HK-2 (cell line): ENCODE results near the gene DCTN2.
A peak's percentile ranks its signal among the peaks of the same experiment; 100 is the strongest.
"Not testable (repeated sequence)": the region's sequence is repeated elsewhere in the genome, so short reads cannot be mapped to it uniquely, and the experiment has no call there.

Experiments
- DNase-seq: peaks from one replicate; pipeline ENCODE4 v3.0.0-alpha.2; 2018; ENCODE audit not compliant: unreplicated experiment

DCTN2 gene

DNA sequence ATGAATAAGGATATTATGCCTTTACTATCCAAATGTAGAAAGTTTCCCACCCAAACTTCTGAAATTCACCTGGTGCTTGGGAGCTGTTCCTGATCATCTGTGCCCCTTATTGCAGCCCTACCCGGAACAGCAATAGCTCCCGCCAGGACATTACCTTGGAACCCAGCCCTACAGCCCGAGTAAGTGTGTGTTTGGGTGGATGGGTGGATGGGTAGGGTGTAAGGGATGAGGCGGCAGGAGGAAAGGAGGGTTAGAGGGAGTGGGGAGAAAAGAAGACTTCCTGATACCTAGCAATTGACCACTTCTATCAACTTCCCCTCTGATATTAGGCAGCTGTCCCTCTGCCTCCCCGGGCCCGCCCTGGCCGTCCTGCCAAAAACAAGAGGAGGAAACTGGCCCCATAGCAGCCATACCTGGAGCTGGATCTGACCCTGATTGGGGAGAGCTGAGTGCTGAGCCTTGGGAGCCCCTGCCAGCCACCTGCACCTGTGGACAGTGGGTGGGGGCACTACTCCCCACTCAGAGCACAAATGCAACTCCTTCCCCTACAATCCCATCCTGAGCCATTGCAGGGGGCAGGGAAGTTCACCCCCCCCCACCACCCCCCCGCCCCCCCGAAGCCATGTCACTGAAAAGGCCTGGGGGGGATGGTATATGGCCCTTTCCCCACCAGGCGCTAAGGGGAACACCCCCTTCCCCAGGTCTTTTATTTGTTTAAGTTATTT, 18.0 kb downstream of the DCTN2 start:
- DNase-seq, result no peak

DNA sequence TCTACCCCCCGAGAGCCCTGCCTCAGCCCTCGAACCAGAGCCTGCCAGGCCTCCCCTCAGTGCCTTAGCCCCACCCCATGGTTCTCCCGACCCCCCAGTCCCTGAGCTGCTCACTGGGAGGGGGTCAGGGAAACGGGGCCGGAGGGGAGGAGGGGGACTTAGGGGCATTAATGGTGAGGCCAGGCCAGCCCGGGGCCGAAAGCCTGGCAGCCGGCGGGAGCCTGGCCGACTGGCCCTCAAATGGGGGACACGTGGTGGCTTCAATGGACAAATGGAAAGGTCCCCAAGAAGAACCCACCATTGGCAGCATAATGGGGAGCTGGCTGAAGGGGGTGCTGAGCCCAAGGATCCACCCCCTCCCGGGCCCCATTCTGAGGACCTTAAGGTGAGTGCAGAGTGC, 18.8 kb downstream of the DCTN2 start:
- DNase-seq, result no peak

DNA sequence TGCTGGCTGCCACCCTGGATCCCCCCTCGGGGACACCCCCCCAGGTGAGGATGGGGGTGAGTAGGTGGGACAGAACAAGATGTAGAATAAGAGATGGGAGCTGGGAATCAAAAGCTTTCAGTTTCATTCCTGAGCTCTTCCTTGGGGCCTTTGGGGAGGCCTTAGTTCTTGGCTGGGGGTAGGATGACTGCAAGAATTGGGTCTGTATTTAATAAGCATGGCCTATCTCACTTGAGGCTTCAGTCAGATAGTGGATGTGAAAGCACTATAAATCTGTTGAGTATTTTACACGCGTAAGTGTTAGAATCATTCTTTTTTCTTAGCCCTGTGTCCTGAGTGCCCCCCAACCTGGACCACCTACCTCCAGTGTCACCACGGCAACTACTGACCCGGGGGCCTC, 19.8 kb downstream of the DCTN2 start:
- no peak for DNase-seq

DNA sequence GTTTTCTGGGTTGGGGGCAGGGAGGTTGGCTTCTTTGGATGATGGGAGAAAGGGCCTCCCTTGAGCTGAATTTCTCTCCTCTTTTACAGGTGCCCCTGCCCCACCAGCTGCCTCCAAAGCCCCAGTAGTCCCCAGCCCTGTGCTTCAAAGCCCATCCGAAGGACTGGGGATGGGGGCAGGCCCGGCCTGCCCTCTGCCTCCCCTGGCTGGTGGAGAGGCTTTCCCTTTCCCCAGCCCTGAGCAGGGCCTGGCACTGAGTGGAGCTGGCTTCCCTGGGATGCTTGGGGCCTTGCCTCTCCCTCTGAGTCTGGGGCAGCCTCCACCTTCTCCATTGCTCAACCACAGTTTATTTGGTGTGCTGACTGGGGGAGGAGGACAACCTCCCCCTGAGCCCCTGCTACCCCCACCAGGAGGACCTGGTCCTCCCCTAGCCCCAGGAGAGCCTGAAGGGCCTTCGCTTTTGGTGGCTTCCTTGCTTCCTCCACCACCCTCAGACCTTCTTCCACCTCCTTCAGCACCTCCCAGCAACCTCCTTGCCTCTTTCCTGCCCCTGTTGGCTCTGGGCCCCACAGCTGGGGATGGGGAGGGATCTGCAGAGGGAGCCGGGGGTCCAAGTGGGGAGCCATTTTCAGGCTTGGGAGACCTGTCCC, 20.4 kb downstream of the DCTN2 start:
- DNase-seq, result no peak

DNA sequence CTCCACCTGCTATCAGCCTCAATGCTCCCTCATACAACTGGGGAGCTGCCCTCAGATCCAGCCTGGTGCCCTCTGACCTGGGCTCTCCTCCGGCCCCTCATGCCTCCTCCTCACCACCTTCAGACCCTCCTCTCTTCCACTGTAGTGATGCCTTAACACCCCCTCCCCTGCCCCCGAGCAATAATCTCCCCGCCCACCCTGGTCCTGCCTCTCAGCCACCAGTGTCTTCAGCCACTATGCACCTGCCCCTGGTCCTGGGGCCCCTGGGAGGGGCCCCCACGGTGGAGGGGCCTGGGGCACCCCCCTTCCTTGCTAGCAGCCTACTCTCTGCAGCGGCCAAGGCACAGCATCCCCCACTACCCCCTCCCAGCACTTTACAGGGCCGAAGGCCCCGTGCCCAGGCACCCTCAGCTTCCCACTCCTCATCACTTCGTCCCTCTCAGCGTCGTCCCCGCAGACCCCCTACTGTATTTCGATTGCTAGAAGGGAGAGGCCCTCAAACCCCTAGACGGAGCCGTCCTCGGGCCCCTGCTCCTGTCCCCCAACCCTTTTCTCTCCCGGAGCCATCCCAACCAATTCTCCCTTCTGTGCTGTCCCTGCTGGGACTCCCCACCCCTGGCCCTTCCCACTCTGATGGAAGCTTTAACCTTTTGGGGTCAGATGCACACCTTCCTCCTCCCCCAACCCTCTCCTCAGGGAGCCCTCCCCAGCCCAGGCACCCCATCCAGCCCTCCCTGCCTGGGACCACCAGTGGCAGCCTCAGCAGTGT, 21.2 kb downstream of the DCTN2 start:
- DNase-seq, result no peak

DNA sequence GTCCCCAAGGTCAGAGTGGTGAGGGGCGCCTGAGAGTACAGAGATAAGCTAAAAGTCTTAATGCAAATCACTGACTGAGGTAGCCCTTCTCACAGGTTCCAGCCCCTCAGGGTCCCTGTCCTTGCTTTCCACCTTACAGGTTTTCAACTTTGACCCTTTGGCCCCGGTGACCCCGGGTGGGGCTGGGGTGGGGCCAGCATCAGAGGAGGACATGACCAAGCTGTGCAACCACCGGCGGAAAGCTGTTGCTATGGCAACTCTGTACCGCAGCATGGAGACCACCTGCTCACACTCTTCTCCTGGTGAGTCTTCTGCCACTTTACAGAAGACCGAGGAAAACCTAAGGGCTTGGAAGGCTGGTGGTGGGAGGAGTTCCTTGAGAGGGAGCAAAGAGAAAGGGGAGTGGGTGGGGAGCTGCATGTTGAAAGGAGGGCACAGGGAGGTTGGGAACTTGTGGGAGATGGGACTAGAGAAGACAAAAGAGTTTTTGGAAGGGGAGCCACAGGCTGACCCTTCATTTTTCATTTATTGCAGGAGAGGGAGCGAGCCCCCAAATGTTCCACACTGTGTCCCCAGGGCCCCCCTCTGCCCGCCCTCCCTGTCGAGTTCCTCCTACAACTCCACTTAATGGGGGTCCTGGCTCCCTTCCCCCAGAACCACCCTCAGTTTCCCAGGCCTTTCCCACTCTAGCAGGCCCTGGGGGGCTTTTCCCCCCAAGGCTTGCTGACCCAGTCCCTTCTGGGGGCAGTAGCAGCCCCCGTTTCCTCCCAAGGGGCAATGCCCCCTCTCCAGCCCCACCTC, 22.0 kb downstream of the DCTN2 start:
- DNase-seq, result no peak

DNA sequence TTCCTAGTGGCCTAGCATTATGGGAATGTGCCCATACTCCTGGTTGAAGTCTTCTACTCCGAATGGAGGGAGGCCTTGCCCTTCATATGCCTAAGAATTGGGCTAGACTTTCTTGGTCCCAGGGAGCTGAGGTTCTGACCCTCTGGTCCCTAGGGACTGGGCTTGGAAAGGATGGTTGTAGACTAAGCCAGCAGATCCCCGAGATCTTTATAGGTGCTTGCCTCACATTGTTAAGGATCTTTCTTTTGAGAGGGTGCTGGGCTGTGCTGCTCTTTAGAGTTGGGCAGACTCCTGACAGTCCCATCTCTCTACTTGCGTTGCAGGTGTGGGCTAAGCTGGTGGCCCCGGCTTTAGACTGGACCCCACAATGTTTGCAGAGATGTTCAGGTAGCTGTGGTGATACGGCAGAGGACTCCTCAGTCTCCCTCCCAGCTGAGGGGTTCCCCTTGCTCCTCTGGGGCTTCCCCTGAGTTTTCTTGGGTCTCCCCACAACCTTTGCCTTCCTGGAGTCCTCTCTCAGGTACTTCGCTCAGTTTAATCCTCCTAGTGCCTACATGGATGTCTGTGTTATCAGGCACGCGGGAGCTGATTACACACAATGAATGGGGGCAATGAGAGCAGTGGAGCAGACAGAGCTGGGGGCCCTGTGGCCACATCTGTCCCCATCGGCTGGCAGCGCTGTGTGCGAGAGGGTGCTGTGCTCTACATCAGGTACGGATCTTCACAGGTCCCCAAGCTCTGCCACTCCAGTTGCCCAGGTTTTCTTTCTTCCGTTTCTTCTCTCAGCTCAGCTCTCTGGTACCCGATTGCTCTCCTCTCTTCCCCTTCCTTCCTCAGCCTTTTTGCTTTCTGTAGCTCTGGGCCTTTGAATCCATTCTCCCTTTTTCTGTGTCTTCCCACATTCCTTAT, 23.0 kb downstream of the DCTN2 start:
- no peak for DNase-seq

DNA sequence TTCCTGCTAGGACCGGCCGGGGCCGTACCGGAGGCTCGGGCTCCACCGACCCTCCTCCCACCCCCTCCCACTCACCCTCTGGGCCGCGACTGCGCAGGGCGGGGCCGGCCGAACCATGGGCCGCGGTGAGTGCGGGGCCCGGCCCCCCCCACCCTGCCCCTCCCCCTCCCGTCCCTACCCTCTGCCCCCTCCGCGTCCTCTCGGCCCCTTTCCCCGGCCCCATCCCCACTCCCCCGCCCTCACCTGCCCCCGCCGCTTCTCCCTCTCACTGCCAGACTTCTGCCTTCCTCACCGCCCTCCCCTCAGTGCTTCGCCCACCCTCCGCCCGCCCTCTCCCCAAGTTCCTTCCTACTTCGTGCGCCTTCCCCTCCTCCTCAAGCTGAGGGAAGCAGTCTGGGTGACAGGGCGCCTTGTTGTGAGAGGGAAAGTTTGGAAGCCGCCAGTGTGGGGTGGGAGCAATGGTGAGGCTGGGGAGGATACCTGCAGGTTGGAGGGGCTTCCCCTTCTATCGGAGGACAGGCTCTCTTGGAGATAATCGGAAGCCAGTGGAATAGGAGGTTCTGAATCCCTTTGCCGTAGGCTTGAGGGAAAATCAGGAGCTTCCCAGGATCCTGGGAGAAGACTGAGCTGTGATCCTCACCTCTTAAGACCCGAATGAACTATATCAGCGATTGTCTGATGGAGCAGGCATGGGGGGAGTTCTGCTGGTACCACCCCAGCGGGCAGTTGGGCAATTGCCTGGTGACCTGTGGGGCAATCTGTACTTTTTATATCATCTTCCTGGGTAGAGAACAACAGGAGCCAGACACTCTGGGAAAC, 23.9 kb downstream of the DCTN2 start:
- DNase-seq, result peak; percentile 59

DNA sequence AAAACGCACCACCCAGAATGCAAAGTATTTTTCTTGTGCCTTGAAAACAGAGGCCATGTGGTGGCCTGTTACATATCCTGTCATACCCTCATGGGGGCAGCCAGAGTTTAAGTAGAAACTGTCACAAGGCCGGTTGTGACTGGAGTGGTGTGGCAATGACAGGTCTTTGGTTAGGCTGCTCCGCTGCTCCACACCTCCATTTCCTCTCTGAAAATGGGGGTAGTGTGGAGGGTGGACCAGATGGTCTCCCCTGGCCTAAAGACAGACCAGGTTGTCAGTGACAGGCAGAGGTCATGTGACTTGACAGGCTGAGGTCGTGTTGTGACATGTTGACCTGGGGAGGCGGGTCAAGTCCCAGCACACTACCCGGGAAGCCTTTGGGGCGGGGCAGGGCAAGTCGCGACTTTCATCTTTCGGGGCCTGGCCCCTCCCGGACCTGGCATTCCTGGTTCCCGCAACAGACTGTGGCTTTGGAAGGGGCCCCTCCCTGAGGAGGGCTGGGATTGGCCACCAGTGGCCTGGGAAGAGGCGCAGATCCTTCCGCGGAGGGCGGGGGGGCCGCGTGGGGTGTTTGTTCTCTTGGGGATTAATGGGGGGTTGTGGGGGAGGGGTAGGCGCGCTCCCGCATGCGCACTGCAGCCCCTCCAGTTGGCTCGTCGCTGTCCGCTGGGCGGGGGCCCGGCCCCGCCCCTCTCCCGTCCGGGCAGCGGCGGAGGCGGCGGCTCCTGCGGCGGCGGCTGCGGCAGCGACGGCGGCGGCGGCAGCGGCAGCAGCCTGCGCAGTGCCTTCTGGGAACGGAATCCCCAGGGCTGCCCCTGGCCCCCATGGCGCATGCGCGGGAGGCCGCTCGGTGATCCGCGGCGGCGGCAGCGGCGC, 24.7 kb downstream of the DCTN2 start, which contains the start of gene MBD6:
MBD6 (plus strand) TSS at position 814 of the 876 bp plus-strand sequence. CDS start 1,480 bp downstream, outside the sequence.
- peak; percentile 87 for DNase-seq

DNA sequence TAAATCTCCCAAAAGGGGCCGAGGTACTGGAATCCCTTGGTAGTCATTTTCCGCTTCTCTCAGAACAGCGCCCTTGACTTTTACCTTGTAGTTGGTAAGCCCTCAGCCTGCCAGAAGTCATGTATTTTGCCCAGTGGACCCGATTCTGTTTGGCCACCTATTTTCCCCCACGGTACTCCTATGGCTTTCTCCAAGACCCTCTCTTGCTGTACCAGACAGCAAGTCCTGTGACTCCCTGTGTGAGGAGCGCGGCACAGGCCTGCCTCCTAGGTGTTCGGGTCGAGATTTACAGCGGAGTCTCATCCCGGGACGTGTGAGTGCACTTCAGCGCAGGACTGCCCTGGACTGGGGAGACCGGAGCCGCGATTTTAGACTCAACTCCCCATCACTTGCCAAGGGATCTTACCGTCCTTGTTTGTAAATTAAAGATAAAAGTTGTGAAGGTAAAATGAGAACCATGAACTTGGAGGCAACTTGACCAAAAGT, 25.4 kb downstream of the DCTN2 start:
- DNase-seq, result peak; percentile 59

DNA sequence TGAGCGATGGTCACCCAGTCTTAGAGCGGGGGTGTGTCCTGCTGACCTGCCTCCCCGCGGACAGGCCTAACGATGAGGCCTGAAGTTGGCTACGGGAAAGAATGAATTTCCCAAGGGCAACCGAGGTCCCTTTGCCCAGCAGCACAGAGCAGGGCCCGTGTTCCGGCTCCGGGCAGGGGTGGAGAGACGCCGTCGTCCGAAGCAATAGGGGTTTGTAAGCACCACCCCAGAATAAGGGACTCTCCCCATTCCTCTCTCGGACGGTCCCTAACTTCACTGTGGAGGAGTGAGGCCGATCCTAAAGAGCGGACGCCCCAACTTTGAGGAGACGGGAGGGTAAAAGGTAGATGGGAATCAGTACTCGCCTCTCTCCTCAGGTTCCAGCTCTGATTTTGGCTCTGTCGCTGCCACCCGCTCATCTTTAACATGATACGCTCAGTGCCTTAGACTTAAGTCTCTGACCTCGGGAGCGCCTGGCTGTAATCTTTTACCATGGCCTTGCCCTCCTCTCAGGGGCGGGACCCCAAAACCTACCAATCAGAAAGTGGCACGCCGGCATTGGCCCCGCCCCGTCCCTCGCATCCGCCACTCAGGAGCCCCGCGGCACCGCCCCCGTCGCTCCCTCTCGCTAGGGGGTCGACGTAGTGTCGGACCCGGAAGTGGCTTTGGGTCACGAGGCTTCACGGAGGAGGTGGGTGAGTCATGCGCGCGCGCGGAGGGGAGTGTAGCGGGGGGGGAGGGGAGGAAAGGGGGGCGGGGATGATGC, 26.8 kb downstream of the DCTN2 start, which contains the start of gene DDIT3:
DDIT3 (minus strand) TSS at position 462 of the 766 bp plus-strand sequence. CDS start 3,108 bp downstream, outside the sequence.
- DNase-seq, result peak; percentile 100

DNA sequence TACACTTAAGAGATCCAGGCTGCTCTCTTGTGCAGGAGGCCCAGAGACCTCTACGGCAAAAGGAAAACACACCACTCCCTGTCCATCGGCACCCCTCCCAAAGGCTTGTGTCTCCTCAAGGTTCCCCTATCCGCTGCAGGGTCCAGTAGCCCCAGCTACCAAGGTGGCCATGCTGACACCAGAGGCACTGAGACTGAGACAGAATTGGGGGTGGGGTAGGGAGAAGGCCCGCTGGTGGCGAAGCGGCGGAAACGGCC, 27.3 kb downstream of the DCTN2 start:
- peak; percentile 74 for DNase-seq

DNA sequence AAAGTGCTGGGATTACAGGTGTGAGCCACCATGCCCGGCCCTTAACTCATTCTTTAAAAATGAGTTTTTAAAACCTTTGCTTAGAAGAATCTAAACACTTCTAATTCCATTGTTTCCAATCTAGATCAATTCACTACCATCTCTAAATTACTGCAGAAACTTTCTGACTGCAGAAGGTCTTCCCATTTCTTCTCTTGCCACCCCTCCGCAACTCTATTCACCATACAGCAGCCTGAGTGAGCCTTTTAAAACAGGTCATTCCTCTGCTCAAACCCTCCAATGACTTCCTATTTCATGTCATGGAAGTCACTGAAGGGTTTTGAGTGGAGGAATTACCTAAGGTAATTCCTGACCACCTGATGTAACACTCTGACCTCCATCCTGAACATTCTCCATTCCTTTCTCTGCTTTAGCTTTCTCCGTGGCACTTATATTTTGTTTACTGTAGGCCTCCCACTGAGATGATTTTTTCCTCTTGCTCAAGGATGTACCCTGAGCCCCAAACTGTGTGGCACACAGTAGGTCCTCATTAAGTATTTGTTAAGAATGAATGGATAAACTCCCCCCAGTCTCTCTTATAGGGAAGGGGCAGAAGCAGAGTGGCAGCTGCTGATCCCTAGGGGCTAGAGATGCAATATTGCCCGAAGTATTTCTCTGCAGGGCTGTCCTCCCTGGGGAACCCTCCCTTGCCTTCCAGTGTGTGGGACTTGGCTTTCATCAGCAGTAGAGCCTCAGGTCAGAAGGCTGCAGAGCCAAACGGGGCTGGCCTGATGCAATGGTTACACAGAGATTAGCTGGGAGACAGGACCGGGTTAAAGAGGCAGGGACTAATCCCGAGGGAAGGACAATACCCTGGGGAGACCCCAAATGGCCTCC, 27.8 kb downstream of the DCTN2 start:
- DNase-seq, result peak; percentile 40

DNA sequence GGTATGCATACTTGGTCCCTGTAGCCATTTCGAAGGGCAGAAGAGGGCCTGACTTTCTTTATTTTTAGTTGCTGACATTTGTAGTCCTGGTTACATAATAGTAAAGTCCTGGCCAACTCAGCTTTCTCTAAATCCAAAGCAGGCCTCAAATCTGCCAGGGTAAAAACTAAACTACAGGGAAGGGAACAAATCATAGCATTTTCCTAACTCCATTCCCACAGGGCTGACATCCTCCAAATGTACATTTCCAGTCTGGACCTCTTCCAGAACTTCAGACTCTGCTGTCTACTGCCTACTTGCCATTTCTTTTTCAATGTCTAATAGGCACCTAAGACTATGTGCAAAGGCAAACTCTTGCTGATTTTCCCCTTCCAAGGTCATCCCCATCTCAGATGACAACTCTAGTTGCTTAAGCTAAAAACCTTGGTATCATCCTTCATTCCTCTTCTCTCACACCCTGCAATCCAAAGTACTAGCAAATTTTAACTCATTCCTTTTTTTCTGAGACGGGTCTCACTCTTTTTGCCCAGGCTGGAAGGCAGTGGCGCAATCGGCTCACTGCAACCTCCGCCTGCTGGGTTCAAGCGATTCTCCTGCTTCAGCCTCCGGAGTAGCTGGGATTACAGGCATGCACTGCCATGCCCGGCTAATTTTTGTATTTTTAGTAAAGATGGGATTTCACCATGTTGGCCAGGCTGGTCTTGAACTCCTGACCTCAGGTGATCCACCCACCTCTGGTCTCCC, 28.6 kb downstream of the DCTN2 start:
- no peak for DNase-seq

DNA sequence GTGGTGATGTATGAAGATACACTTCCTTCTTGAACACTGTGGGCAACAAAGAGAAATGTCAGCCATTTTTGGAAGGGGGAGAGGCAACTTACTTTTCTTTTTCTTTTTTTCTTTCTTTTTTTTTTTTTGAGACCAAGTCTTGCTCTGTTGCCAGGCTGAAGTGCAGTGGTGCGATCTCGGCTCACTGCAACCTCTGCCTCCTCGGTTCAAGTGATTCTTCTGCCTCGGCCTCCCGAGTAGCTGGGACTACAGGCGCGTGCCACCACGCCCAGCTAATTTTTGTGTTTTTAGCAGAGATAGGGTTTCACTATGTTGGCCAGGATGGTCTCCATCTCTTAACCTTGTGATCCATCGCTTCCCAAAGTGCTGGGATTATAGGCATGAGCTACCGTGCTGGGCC, 29.3 kb downstream of the DCTN2 start:
- not testable (repeated sequence) for DNase-seq

DNA sequence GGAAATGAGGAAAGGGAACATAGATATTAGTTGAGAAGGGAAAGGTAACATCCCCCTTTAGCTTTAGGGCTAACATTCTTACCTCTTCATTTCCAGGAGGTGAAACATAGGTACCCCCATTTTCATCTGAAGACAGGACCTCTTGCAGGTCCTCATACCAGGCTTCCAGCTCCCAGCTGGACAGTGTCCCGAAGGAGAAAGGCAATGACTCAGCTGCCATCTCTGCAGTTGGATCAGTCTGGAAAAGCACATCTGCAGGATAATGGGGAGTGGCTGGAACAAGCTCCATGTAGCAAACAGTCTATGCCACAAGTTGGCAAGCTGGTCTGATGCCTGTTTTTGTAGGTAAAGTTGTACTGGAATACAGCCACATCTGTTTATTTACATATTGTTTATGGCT, 29.8 kb downstream of the DCTN2 start:
- no peak for DNase-seq
